Measurements from ENCODE around the gene STAT6.
"Not testable (repeated sequence)": the region's sequence is repeated elsewhere in the genome, so short reads cannot be mapped to it uniquely, and the experiment has no call there.

Gene STAT6

DNA sequence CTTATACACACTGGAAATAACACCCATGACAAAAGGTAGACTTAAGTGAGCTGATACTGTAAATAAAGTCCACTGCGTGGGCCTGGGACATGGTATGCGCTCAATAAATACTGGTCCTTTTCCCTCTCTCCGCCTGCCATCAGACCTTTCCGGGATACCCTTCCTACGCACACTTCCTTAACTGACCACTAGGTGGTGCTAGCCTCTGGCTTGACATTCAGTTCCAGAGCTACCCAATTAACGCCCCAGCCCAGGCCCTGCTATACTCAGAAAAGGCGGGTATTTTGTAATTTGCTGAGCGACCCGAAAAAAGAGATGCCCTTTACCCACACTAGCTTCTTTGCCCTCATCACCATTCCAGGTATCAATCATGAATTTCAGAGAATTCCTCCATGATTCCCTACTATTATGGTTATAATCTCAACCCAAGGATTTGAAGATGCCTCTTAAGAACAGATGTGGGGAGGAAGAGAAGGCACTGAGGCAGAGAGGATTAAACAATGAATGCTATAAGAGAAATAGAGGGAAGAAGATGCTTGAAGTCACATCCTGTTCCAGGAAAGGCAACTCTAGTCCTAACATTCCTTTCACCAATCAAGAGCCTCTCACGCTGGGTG, 13.2 kb upstream of the STAT6 start:
- peak; percentile 70 to 72 for DNase-seq

- DNase-seq = no peak
Measured at GRCh38 chr12:57123813-57124212, 12.7 kb upstream of the STAT6 start.

- not testable (repeated sequence) for DNase-seq
Measured at GRCh38 chr12:57120718-57121117, 9.6 kb upstream of the STAT6 start.

- DNase-seq = no peak
Measured at GRCh38 chr12:57119294-57120085, 8.3 kb upstream of the STAT6 start.

DNA sequence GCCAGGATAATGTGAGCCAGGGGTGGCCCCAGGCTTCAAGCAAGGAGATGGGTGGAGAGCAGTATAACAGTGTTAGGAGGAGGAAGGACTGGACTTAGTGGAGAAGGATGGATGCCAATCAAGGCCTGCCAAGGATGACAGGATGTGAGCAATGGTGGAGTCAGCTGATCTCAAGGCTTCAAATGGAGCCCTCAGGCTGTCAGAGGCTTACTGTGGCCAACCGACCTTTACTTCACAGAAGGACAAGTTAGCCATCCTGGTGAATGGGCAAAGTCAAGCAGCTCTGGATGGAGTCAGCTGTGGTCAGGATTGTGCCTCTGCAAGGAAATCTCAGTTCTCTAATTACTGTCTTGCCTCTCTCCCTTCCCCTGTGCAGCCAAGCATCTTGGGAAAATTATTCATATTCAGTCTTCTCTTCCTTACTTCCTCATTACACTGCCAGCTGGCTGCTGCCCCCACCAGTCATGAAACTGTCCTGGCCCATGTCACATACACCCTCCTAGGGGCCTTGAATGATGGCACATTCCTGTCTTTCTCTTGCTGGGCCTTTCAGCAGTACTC, 7.6 kb upstream of the STAT6 start:
- DNase-seq = no peak

GRCh38 chr12:57116580-57117281, 5.6 kb upstream of the STAT6 start:
- no peak for DNase-seq

DNA sequence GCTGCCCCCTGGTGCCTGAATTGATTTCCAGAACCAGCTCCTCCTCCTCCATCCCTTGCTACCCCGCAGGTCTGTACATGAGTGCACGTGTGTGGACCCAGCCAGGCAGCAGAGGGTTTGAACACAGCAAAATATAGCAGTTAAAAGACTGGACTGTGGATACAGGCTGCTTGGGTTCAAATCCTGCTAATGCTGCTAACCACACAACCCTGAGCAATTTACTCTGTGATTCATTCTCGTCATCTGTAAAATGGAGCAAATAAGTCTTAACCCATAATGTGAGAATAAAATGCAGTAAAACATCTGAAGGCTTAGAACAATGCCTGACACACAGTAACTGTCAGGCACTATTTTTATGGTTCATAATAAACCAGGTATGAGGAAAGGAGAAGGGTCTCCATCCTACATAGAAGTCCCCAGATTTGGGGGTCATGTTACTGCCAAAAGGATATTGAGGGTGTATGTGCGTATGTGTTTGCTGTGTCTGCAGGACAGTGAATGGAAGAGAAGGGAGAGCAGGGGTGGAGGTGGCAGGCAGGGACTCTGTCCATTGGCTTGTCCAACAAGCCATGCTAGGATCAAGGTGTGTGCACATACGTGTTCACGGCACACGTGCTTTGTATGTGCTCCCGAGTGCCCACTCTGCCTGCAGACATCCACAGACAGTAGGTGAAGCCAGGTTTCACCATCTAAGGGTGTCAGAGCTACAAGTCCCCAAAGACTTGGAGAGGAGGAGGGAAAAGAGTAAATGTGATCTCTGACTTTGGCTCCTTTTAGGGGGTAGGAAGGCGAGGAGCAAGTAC, 1.5 kb upstream of the STAT6 start:
- DNase-seq = no peak

DNA sequence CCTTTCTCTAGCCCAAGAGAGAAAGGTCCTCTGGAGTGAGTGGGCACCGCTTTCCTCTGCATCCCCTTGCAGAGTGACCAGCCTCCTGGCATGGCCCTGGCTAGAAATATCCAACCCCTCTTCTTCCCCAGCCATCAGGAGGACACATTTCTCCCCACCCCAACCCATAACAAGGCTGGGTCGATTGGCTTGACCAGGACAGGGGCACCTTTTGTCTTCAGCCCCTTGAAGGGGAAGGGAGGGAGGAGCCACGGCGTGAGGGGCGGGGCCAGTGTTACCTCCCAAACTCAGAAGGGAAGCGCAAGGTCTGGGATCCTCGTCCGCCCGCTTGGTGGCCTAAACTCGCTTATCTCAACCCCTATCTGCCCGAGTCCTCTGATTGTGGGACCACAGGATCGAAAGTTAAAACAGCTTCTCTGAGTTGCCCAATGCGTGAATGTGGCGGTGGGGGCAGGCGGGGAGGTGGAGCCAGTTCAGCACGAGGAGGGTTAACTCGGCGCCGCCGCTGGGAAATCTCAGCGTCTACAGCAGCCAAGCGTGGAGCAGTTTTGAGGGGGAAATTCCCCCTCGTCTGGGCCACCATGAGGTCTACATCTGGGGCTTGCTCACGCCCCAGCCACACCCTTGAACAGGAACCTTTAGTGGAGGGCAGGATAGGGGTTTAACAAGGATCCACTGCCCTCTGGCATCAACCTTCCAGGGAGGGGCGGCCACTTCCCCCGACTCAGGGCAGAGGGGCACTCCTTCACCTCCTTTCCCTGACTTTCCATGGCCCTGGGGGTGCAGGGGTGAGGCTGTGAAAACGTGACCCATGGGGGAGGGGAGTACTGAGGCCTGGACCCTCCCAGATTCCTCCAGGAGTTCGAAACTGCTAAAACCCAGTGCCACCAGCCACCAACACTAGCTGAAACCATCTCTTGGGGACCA, 795 bp downstream of the STAT6 start:
- peak; percentile 74 to 78 for DNase-seq

DNA sequence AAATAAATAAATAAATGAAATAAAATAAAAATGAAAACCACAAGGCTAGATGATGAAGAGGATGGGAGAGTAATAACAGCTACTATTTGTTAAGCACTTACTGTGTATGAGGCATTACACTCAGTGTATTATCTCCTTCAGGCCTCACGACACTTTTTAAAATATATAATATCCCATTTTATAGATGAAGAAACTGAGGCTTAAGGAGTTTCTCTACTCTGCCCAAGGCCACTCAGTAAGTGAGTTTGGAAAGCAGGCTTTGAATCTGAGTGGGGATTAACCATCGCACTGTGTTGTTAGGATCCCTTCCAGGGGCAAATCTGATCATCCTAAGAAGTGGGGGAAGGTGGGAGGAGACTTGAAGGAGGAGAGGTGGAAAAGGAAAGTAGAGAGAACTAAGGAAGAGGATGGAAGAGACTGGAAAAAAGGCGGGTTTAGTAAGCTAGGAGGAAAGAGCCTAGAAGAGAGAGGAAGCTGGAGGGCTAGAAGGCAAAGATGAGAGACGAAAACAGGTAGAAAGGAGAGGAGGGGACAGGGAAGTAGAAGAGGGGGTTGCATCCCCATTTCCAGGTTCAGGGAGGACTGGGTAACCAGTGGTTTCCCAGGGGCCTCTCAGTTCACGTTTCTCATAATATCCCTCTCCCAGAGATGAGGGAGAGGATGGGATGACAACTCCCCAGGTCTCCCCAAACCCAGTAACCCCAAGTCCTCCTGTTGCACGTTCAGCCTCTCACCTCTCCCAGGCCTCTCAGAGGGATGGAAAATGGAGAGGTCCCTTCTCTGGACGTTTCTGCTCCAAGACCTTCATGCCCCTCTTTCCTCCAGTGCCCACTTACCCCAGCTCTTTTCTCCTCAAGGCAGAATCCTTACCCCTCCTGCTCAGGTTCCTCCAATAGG, 1.7 kb downstream of the STAT6 start:
- DNase-seq = no peak

DNA sequence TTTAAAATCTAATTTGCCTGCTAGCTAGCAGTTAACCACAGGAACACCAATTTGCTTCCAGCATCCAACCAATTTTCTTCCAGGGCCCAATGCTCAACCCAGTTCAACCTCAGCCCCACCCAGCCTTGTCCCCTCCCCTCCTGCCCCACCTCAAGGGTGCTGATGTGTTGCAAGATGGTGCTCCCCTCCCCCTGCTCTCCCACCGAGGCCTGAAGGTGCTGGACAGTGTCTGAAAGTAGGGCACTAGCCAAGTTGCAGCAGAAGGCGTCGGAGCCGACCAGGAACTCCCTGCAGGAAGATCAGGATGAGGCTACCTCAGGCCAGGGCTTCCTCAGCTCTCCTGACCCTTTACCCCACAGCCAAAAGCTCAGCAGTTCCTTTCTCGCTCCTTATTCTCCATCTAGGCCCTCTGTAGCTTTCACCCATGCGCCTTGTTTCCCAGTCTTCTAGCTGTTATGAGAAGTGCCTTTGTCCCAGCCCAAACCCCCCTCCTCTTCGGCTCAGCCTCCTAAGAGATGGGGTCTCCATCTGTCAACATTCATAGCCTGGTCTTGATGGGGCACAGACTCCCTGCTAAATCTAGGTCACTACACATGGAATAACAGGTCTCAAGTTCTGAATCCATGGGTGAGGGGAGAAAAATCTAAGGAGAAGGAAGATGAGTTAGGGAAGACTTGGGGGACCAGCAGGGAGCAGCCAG, 3.6 kb downstream of the STAT6 start:
- no peak for DNase-seq

DNA sequence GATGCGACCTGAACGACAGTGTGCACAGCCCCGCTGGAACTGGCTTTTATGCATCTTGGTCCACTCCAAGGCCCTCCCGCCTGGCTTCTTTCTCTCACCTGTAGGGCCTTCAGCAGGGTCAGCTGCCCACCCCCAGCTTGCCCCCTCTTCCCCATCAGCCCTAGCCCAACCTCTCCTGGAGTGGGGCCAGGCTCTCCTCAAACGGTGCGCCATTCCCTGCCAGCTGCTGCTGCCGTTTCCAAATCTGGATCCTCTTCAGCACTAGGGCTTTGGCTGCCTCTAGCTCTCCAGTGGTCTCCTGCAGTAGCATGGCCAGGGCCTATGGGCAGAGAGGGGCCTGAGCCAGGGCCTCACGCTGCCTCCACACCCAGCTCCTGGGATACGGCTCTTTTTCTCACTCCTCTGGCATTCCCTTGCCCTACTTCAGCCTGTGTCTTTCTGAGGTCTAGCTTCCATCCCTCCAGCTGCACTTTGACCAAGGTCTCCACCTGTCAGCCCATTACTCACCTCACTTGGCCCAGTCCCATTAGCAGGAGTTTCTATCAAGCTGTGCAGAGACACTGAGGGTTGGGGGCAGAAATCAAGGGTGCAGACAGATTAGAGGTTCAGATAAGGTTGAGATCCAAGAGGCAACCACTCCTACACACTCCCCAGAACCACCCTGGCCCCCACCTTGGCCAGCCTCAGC, 5.0 kb downstream of the STAT6 start:
- no peak for DNase-seq

DNA sequence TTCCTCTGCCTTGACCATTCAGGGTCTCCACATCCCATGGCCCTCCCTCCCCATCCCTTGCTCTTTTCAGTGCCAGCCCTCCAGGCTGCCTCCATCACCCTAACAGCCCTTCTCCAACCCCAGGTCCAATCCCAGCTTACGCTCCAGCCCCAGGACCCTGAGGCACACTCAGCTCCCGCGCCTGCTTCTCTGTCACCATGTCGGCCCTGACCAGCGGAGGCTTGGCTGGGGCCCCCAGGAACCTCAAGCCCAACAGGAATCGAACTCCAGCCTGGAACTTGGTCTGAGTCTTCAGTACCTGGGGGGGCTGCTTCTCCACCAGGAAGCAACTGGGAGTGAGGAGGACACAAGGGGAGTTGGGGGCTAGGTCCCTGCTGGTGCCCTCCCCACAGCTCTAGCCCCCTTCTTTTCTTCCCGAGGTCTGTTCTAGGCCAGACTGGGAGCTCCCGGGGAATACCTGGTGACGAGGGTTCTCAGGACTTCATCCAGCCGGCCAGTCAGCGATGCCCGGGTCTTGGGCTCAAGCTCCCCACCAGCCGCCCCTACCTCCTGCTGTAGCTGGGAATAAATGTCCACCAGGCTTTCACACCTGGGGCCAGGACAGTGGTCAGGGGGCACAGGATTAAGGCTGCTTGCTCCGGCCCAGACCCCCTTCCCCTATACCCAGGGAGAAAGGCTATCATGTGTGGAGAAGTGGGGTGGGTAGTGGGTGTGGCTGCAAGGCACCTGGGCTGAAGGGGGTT, 6.0 kb downstream of the STAT6 start:
- DNase-seq = no peak

DNA sequence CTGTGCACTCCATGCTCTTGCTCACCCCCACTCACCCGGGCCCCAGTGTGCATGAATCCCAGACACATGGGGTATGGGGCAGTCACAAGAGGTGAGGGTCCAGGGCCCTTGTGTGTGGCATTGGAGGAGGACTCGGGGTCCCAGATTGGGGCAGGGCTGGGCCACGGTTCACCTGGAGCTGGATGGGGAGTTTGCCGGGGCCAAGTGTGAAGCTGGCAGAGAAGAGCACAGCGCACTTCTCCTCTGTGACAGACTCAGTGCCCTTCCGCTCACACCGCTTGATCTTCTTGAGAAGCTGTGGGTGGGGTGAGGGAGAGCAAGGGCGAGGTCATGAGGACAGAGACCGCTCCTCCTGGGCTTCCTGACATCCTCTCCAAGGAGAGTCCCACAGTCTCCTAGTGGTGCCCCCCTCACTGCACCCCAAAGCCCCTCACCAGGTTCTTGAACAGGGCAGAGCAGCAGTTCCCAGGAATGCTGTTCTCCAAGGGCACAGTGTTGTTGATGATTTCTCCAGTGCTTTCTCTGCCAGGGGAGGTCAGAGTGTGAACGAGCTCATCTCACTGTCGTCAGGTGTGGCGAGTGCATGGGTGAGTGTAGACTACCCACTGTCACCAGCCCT, 6.8 kb downstream of the STAT6 start:
- no peak for DNase-seq

DNA sequence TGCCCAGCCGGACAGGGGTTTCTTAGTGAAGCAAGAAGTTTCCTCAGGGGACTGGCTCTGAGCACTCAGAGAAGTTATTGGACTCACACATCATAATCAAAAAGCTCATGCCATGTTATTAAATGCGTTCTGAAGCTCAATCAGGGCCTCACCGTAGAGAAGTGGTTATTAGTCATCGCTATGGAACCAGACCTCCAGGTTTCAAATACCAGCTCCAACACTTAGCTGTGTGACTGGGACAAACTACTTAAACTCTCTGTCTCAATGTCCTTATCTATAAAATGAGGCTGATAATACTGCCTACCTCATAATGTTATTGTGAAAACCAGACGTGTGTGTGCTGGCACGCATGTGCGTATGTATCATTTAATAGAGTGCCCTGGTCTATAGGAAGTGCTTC, 7.3 kb downstream of the STAT6 start:
- no peak for DNase-seq

DNA sequence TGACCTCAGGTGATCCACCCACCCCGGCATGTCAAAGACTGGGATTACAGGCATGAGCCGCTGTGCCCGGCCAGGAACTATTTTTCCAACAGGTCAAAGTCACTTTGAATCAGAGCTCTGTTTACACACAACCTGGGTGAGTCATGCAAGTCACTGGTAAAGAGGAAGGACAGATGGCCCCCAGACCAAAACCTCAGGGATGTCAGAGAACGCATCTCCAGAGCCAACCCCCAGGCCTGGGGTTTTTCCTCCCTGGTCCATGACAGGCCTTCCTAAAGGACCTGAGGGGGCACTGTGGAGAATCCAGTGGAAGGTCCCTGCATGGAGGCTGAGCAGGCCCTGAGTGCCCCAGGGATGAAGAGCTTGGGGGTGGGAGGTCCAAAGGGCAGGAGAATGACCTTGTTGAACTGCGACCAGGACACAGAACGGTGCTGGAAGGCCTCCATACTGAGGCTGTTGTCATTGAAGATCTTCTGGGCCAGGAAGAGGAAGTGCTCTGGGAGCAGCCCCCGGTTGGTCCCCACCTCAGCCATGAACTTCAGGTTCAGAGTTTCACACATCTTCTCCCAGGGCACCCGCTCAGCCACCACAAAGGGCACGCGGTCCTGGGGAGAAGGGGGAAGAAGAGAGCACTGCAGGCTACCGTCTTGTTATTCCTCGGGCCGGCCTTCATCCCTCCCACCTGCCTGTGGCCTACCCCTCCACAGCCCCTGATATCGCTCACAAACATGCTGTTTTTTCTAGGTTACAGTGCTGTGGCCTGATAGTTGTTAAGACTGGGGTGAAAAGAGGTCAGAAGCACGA, 9.1 kb downstream of the STAT6 start:
- DNase-seq = no peak

GRCh38 chr12:57099766-57100165, 11.4 kb downstream of the STAT6 start:
- DNase-seq = no peak

DNA sequence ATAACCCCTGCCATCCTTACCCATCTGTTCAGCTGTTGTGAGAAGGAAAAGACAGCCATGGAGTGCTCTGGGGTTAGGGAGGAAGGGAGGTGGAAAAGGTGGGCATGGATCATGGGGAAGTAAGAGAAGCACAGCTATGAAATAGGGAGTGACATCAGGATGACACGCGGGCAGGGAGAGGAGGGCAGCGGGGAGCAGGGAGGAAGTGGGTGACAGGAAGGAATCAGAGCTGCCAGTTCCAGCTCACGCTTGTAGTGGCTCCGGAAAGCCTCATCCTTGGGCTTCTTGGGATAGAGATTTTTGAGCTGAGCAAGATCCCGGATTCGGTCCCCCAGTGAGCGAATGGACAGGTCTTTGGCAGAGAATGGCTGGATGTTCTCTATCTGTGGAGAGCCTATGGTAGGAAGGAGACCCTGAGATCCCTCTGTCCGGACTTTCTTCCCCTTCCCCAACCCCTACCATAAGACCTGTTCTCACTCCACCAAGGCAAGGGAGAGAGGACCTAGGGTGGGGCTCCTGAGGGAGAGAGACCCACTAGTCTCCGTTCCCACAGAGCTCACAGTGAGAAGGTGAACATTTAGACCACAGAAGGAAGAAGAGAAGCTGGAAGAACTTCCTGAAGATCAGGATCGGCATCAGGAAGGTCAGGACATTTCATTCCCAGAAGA, 12.0 kb downstream of the STAT6 start:
- no peak for DNase-seq
